OCI-LY3 (cell line): ENCODE results near the gene HOPX.
"Not testable (repeated sequence)": the region's sequence is repeated elsewhere in the genome, so short reads cannot be mapped to it uniquely, and the experiment has no call there.

Experiments used
- H2AFZ ChIP-seq: fragments of 200-600, 300-600 bp; shearing (Covaris generic); 2 replicates; pipeline ENCODE4 v1.6.0; 2014; ENCODE audit warnings: antibody characterized with exemption, low read depth, low read length
- H3K27ac ChIP-seq: fragments of 200-600, 300-600 bp; sonication (generic); 2 replicates; pipeline ENCODE4 v1.5.1; 2014; ENCODE audit warnings: mild to moderate bottlenecking, low read length, moderate library complexity, mixed read lengths
- H3K27me3 ChIP-seq: fragments of 200-600, 300-600 bp; sonication (generic); 2 replicates; pipeline ENCODE4 v1.6.1; 2014; ENCODE audit warnings: low read depth, low read length, mixed read lengths
- H3K36me3 ChIP-seq: fragments of 200-600, 300-600 bp; sonication (generic); replicated peaks from 2 replicates; pipeline ENCODE3; 2014; ENCODE audit warnings: low read depth, low read length, mixed read lengths
- H3K4me1 ChIP-seq: fragments of 300-600, 200-600 bp; sonication (generic); 2 replicates; pipeline ENCODE4 v1.6.1; 2014; ENCODE audit warnings: low read length, mixed read lengths
- H3K4me2 ChIP-seq: fragments of 200-600, 300-600 bp; sonication (generic); 2 replicates; pipeline ENCODE4 v1.6.1; 2014; ENCODE audit warnings: low read length, mixed read lengths
- H3K4me3 ChIP-seq: fragments of 300-600, 200-600 bp; sonication (generic); 2 replicates; pipeline ENCODE4 v1.5.1; 2014; ENCODE audit warnings: antibody characterized with exemption, mild to moderate bottlenecking, low read length, moderate library complexity
- H3K79me2 ChIP-seq: fragments of 300-600, 200-600 bp; shearing (Covaris generic); 2 replicates; pipeline ENCODE4 v1.6.1; 2014; ENCODE audit warnings: mild to moderate bottlenecking, low read length, mixed read lengths
- H3K9ac ChIP-seq: fragments of 300-600, 200-600 bp; shearing (Covaris generic); 2 replicates; pipeline ENCODE4 v1.6.0; 2014; ENCODE audit warnings: mild to moderate bottlenecking, low read length, moderate library complexity
- H3K9me3 ChIP-seq: fragments of 200-600, 300-600 bp; shearing (Covaris generic); 2 replicates; pipeline ENCODE4 v1.6.1; 2014; ENCODE audit warnings: low read length, mixed read lengths; ENCODE audit not compliant: insufficient read depth
- H4K20me1 ChIP-seq: fragments of 200-600, 300-600 bp; sonication (generic); 2 replicates; pipeline ENCODE4 v1.6.1; 2016; ENCODE audit warnings: low read length, mixed read lengths; ENCODE audit not compliant: insufficient read depth
- EZH2phosphoT487 ChIP-seq: fragments of 200-600 bp; shearing (Covaris generic); IDR thresholded peaks from 2 replicates; pipeline ENCODE4 v1.6.1; 2018; ENCODE audit warnings: antibody characterized with exemption, mixed run types, low read depth
- TF ChIP-seq, protein P1 (sequence below): fragments of 200-600, 300-600 bp; sonication (generic); IDR thresholded peaks from 2 replicates; pipeline ENCODE4 v1.5.1; 2014; ENCODE audit warnings: antibody characterized with exemption, low read length, low read depth

Gene HOPX

DNA sequence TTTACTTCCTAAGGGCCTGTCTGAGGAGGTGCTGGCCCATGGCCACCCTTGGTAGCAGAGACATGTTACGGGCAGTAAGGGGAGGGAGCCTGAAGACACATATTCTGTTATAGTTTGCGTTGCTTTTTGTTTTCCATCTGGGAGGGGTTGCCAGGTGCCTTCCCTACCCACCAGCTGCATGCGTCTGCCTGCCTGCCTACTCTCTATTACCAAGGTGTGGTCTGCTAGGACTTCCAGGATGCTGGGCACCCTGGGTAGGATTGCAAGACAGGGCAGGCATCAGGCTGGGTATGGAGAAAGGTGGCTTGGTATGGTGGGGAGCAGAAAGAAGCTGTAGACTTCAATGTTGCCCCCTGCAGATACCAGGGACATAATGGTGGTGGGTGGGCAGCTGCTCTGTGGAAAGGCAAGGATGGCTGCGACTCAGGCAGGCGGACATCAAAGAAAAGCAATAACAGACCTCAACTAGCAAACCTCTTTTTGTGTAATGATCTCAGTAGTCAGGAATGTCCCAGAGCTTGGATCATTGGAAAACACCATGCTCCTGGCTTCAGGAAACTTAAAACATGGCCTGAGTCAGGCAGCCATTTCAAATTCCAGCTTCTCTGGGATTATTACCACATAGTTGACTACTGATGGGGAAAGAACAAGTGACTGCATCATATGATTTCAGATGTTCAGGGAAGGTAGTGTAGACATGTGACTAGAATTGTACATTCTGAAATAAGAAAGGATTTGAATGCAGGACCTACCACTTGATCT is 67.8 kb downstream of the HOPX start:
- H3K4me1 ChIP-seq: 0 out of 2 replicates have a peak, but pooled peaks cover under 1% of the 10 kb centered on the region
- H3K27ac ChIP-seq: no peak overlapping the region
- H3K27me3 ChIP-seq: peaks cover 19% of the 10 kb centered on the region; the same call in 1 of the 2 replicates
- no peak overlapping the region for H3K9ac ChIP-seq
- H2AFZ ChIP-seq: no peak overlapping the region
- H3K36me3 ChIP-seq: no peaks in the 10 kb centered on the region
- H4K20me1 ChIP-seq: no peaks in the 10 kb centered on the region
- no peak overlapping the region for H3K4me3 ChIP-seq
- no peak overlapping the region for H3K4me2 ChIP-seq
- TF ChIP-seq, protein P1, sequence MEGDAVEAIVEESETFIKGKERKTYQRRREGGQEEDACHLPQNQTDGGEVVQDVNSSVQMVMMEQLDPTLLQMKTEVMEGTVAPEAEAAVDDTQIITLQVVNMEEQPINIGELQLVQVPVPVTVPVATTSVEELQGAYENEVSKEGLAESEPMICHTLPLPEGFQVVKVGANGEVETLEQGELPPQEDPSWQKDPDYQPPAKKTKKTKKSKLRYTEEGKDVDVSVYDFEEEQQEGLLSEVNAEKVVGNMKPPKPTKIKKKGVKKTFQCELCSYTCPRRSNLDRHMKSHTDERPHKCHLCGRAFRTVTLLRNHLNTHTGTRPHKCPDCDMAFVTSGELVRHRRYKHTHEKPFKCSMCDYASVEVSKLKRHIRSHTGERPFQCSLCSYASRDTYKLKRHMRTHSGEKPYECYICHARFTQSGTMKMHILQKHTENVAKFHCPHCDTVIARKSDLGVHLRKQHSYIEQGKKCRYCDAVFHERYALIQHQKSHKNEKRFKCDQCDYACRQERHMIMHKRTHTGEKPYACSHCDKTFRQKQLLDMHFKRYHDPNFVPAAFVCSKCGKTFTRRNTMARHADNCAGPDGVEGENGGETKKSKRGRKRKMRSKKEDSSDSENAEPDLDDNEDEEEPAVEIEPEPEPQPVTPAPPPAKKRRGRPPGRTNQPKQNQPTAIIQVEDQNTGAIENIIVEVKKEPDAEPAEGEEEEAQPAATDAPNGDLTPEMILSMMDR: no peak
- no peak for TF ChIP-seq EZH2phosphoT487
- no peaks in the 10 kb centered on the region for H3K79me2 ChIP-seq
- no peaks in the 10 kb centered on the region for H3K9me3 ChIP-seq

DNA sequence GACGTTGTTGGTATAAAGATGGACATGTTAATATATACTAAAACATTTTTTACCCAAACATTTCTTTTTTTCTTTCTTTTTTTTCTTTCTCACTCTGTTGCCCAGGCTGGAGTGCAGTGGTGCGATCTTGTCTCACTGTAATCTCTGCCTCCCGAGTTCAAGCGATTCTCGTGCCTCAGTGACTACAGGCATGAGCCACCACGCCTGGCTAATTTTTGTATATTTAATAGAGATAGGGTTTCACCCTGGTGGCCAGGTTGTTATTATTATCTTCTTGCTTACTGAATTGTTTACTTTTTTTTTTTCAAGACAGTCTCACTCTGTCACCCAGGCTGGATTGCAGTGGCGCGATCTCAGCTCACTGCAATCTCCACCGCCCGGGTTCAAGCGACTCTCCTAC is 68.8 kb downstream of the HOPX start:
- Histone ChIP-seq H3K36me3 (no peaks in the 10 kb centered on the region), H2AFZ (no peak overlapping the region), H4K20me1 (no peaks in the 10 kb centered on the region), H3K4me1 (peaks cover 10% of the 10 kb centered on the region), H3K9me3 (no peaks in the 10 kb centered on the region), H3K9ac (no peak overlapping the region), H3K4me2 (no peak overlapping the region), H3K27me3 (peaks cover 19% of the 10 kb centered on the region; the same call in 1 of the 2 replicates), H3K79me2 (no peaks in the 10 kb centered on the region), H3K27ac (no peak overlapping the region), H3K4me3 (no peak overlapping the region)
- TF ChIP-seq, protein P1: no peak
- no peak for TF ChIP-seq EZH2phosphoT487

GRCh38 chr4:56611501-56611900 is 69.6 kb downstream of the HOPX start:
- Histone ChIP-seq H3K4me2 (no peak overlapping the region), H3K9ac (no peak overlapping the region), H3K4me3 (no peak overlapping the region)

GRCh38 chr4:56610170-56610569 is 70.9 kb downstream of the HOPX start:
- H3K36me3 ChIP-seq: not testable (repeated sequence)

More at GRCh38 chr4:56611501-56611900, 69.6 kb downstream of the HOPX start:
- Histone ChIP-seq H2AFZ (no peak overlapping the region), H4K20me1 (no peaks in the 10 kb centered on the region), H3K79me2 (no peaks in the 10 kb centered on the region), H3K36me3 (no peaks in the 10 kb centered on the region), H3K9me3 (no peaks in the 10 kb centered on the region), H3K27me3 (peaks cover 22% of the 10 kb centered on the region), H3K4me1 (peaks cover 10% of the 10 kb centered on the region), H3K27ac (no peak overlapping the region)
- TF ChIP-seq, protein P1: no peak
- TF ChIP-seq EZH2phosphoT487: no peak

More at GRCh38 chr4:56610170-56610569, 70.9 kb downstream of the HOPX start:
- not testable (repeated sequence) for H3K9me3 ChIP-seq, H2AFZ ChIP-seq, H3K4me2 ChIP-seq, H4K20me1 ChIP-seq, H3K4me3 ChIP-seq, H3K9ac ChIP-seq, H3K79me2 ChIP-seq, H3K27ac ChIP-seq
- Histone ChIP-seq H3K27me3 (peaks cover 18% of the 10 kb centered on the region), H3K4me1 (peaks cover 10% of the 10 kb centered on the region)
